Endothelial cell of umbilical vein (primary cell): ENCODE results near the gene ANGPTL2.

Experiments
- EZH2 ChIP-seq: IDR thresholded peaks from 2 replicates; pipeline ENCODE4 v1.6.1; 2012; ENCODE audit warnings: borderline replicate concordance, low read depth, mild to moderate bottlenecking, moderate library complexity, low read length, inconsistent platforms; ENCODE audit not compliant: severe bottlenecking
- JUN ChIP-seq: IDR thresholded peaks from 2 replicates; pipeline ENCODE4 v1.6.1; 2011; ENCODE audit warnings: borderline replicate concordance, low read depth; ENCODE audit not compliant: insufficient read length, insufficient read depth
- POLR2A ChIP-seq: IDR thresholded peaks from 2 replicates; pipeline ENCODE4 v1.6.1; 2012; ENCODE audit warnings: low read depth, mild to moderate bottlenecking, control low read depth, low read length
- POLR2AphosphoS5 ChIP-seq: IDR thresholded peaks from 2 replicates; pipeline ENCODE4 v1.6.1; 2012; ENCODE audit warnings: low read depth, mild to moderate bottlenecking, control low read depth, low read length, moderate library complexity; ENCODE audit not compliant: insufficient read depth
- TF ChIP-seq, protein P1 (sequence below), 2 donors: IDR thresholded peaks; 1 replicate in 1 of 2; 2 replicates in 1 of 2; pipeline ENCODE4 v1.5.1; 2011; ENCODE audit warnings: low read length in 2 of 2, mild to moderate bottlenecking in 2 of 2, moderate library complexity in 2 of 2, control low read depth in 1 of 2, inconsistent platforms in 1 of 2, low read depth in 1 of 2; ENCODE audit not compliant: insufficient read depth in 1 of 2; ENCODE audit errors: extremely low read depth in 1 of 2
- TF ChIP-seq, protein P2 (sequence below): IDR thresholded peaks from 2 replicates; pipeline ENCODE4 v1.6.1; 2011; ENCODE audit not compliant: insufficient read depth, insufficient read length

DNA sequence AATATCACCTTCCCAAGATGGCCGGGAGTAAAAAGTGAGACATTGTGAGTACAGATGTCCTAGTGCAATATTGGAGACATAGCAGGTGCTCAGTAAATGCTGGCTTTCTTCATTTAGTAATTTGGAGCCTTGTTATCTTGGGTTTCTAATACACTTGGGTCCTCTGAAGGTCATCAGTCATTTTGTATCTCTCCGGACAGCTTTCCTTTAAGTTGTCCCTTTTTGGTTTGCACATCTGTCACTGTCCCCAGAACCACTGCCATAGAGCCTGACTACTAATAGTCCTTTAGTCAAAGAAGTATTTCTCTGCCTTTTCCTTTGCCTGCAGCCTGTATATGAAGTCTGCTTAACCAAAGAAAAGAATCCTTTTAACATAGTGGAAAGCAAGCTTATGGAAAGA lies 7.8 kb upstream of the ANGPTL2 start:
- TF ChIP-seq, protein P1, sequence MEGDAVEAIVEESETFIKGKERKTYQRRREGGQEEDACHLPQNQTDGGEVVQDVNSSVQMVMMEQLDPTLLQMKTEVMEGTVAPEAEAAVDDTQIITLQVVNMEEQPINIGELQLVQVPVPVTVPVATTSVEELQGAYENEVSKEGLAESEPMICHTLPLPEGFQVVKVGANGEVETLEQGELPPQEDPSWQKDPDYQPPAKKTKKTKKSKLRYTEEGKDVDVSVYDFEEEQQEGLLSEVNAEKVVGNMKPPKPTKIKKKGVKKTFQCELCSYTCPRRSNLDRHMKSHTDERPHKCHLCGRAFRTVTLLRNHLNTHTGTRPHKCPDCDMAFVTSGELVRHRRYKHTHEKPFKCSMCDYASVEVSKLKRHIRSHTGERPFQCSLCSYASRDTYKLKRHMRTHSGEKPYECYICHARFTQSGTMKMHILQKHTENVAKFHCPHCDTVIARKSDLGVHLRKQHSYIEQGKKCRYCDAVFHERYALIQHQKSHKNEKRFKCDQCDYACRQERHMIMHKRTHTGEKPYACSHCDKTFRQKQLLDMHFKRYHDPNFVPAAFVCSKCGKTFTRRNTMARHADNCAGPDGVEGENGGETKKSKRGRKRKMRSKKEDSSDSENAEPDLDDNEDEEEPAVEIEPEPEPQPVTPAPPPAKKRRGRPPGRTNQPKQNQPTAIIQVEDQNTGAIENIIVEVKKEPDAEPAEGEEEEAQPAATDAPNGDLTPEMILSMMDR (IDR thresholded peaks at IDR 0.05; ENCODE audit: extremely low read depth in 1 of 2, insufficient read depth in 1 of 2, low read depth in 1 of 2, low read length in 2 of 2) = no peak
- TF ChIP-seq POLR2A (no peak), JUN (no peak), EZH2 (no peak), POLR2AphosphoS5 (no peak)
- TF ChIP-seq, protein P2, sequence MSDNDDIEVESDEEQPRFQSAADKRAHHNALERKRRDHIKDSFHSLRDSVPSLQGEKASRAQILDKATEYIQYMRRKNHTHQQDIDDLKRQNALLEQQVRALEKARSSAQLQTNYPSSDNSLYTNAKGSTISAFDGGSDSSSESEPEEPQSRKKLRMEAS = no peak
